Heart left ventricle (tissue), 16 donors: ENCODE results near the gene SNX30. TPM values are rescaled to one million over a fixed set of nuclear protein-coding genes. Genes with fewer than 3 reads are reported as not detected.

Experiments used
- ATAC-seq, 4 donors: fragments of 200-7000 bp; cut with Tn5 transposase; one replicate each; pipeline ENCODE4 v1.9.1; 2020 to 2022; ENCODE audit warnings: moderate library complexity in 4 of 4, mild to moderate bottlenecking in 3 of 4, moderate number of reproducible peaks in 1 of 4
- DNase-seq, 5 donors: peaks; one replicate each; pipeline ENCODE4 v3.0.0-alpha.2; 2020
- H3K27ac ChIP-seq, 12 donors: fragments of 200-600 bp; sonication (generic) in 4 of 12; one replicate each; pipeline versions ENCODE4 v1.5.0 to v1.8.0; 2016 to 2022; ENCODE audit warnings: mild to moderate bottlenecking in 2 of 12
- H3K27me3 ChIP-seq, 9 donors: fragments of 200-600 bp; sonication (generic) in 2 of 9; one replicate each; pipeline versions ENCODE4 v1.5.1 to v1.8.0; 2016 to 2022; ENCODE audit warnings: mild to moderate bottlenecking in 3 of 9
- H3K36me3 ChIP-seq, 9 donors: fragments of 200-600 bp; sonication (generic) in 2 of 9; one replicate each; pipeline versions ENCODE4 v1.5.0 to v1.8.0; 2018 to 2022; ENCODE audit warnings: mild to moderate bottlenecking in 2 of 9
- H3K4me1 ChIP-seq, 12 donors: fragments of 200-600 bp; sonication (generic) in 4 of 12; one replicate each; pipeline versions ENCODE4 v1.5.0 to v1.8.0; 2016 to 2022; ENCODE audit warnings: mild to moderate bottlenecking in 3 of 12
- H3K4me3 ChIP-seq, 12 donors: fragments of 200-600 bp; sonication (generic) in 4 of 12; one replicate each; pipeline versions ENCODE4 v1.5.0 to v1.8.0; 2017 to 2022; ENCODE audit warnings: mild to moderate bottlenecking in 9 of 12, moderate library complexity in 4 of 12
- H3K9me3 ChIP-seq, 12 donors: fragments of 200-600 bp; sonication (generic) in 4 of 12; one replicate each; pipeline versions ENCODE4 v1.5.0 to v1.8.0; 2016 to 2022; ENCODE audit warnings: mild to moderate bottlenecking in 1 of 12
- CTCF ChIP-seq, 12 donors: fragments of 200-600 bp; sonication (generic) in 4 of 12; IDR thresholded peaks; one replicate each; pipeline versions ENCODE4 v1.5.0 to v1.8.0; 2018 to 2022; ENCODE audit warnings: antibody characterized with exemption in 12 of 12, mild to moderate bottlenecking in 5 of 12
- POLR2A ChIP-seq, 2 donors: fragments of 450-650 bp; IDR thresholded peaks; one replicate each; pipeline ENCODE4 v1.6.1; 2017; ENCODE audit warnings: antibody characterized with exemption in 2 of 2, mild to moderate bottlenecking in 2 of 2, moderate library complexity in 2 of 2
- WGBS, 4 donors: extraction: QIAGEN DNeasy Blood & Tissue Kit in 2 of 4; methylation state at CpG; one replicate each; pipeline versions ENCODE4 v1.1.5 to v1.1.7; 2013 to 2018; 5-methylcytosine and 5-hydroxymethylcytosine counted together
- intact Hi-C, 10 donors: fragments of 100-400 bp; cut with DNase I; formaldehyde crosslinking; loops; one replicate each; pipeline versions ENCODE4 v1.11.1 to v1.14.2; 2022
- long read RNA-seq, 3 donors: library from polyadenylated mRNA; unstranded; transcript quantifications; one replicate each; pipeline ENCODE4 v2.0.0, GENCODE V29; 2020 to 2021
- polyA plus RNA-seq, 2 donors: library from polyadenylated mRNA; stranded (reverse); fragments of 200-250 nt; gene quantifications; one replicate each; pipeline ENCODE4 v1.2.3, GENCODE V29; 2013
- total RNA-seq, 9 donors: library from RNA; depleted of rRNA in 2 of 9; stranded (reverse); fragments of >200 nt in 2 of 9; fragmentation: NEBNext Ultra II Directional in 3 of 9; extraction: Animal tissue kit (Norgen Biotek cat#: 25700) in 3 of 9; gene quantifications; one replicate each; pipeline versions ENCODE4 v1.1.0 to v1.2.4, GENCODE V29; 2016 to 2023
- donor health status: ischemic (EF 13 %, LVEDD 7.1; RV severe dilation, severe dysfunction).
- donor health status: healthy with polysubstance abuse.
- donor health status: DM: no; HTN: yes; CAD: no.
- donor health status: DM: no; HTN: no; CAD: no.
- donor health status: ischemic (EF 25% LVEDD 6.9; RV normal size, moderate dysfunction).
- donor health status: ischemic (EF 25% LVEDD 5.7; RV mildly dilated, moderate dysfunction).
- donor health status: healthy.
- donor health status: DM: yes; HTN: yes; CAD: no.
- donor health status: ischemic (EF 35%, LVEDD 5.7; RV mildly dilated, moderate dysfunction).
- donor health status: nonischemic (EF 11% LVEDD 7.7; RV severe dilation, severe dysfunction).
- donor health status: DM: yes; HTN: yes; CAD: no.
- donor health status: PGD.
- donor health status: ischemic (EF 29% LVEDD 5.4; RV normal size, mild dysfunction).
- donor health status: nonischemic (EF 23%, LVEDD 6.1; RV moderate dilation, normal function).

The SNX30 gene, protein sequence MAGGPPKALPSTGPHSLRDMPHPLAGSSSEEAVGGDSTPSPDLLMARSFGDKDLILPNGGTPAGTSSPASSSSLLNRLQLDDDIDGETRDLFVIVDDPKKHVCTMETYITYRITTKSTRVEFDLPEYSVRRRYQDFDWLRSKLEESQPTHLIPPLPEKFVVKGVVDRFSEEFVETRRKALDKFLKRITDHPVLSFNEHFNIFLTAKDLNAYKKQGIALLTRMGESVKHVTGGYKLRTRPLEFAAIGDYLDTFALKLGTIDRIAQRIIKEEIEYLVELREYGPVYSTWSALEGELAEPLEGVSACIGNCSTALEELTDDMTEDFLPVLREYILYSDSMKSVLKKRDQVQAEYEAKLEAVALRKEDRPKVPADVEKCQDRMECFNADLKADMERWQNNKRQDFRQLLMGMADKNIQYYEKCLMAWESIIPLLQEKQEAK
- 10 to 100 TPM in 1 of 9 donors, 1 to 10 TPM in 8; 3.2 to 10.3 (median 4.1) TPM for total RNA-seq
- polyA plus RNA-seq: 1 to 10 TPM in 1 of 2 donors, under 1 TPM in 1; 0.95 to 3.0 TPM
- long read RNA-seq, donor 1, full-length matches to known transcripts: 2 of 3 reads
- long read RNA-seq, donor 1, partial matches to known transcripts: 0 of 3 reads
- long read RNA-seq, donor 1, other reads (novel, unspliced or antisense): 1 of 3 reads
- long read RNA-seq, donor 2, partial matches to known transcripts: 0 of 3 reads
- long read RNA-seq, donor 2, other reads (novel, unspliced or antisense): 3 of 3 reads
- long read RNA-seq, donor 3, full-length matches to known transcripts: 1 of 5 reads
- long read RNA-seq, donor 3, partial matches to known transcripts: 0 of 5 reads
- long read RNA-seq, donor 3, other reads (novel, unspliced or antisense): 4 of 5 reads

GRCh38 chr9:112750016-112750763 is at the start of gene SNX30:
Gene SNX30 (plus strand): TSS chr9:112750760. CDS start chr9:112751002, 242 bp downstream.
- Histone ChIP-seq H3K9me3 (no peaks in the 10 kb centered on the region), H3K36me3 (no peaks in the 10 kb centered on the region), H3K27me3 (no peaks in the 10 kb centered on the region), H3K27ac (peak within 1 kb of the TSS; percentile 60 to 95 (median 80)), H3K4me1 (peaks cover 0 to 60% (median 24%) of the 10 kb centered on the region in 12 donors), H3K4me3 (peak within 1 kb of the TSS; percentile 77 to 99 (median 96))
- WGBS, 4 donors: 6 to 11% (median 7%) methylated on average over 31 to 49 of the region's 49 CpGs
- TF ChIP-seq CTCF (IDR thresholded peaks at IDR 0.05): peak in 3 of 12 donors; percentile 19 to 34 (median 33)
- TF ChIP-seq POLR2A (IDR thresholded peaks at IDR 0.05): peak in 1 of 2 donors; percentile 83
- ATAC-seq (peak; percentile 95 to 97 (median 96)), DNase-seq (peak; percentile 91 to 94 (median 92))
- intact Hi-C loops: loop anchor here in 3 of 10 donors (2.0 to 10.0 kb wide), 4 partner anchors 31 to 75 kb away; partner anchors contain the start of gene INIP (in 2 of the 3)

DNA sequence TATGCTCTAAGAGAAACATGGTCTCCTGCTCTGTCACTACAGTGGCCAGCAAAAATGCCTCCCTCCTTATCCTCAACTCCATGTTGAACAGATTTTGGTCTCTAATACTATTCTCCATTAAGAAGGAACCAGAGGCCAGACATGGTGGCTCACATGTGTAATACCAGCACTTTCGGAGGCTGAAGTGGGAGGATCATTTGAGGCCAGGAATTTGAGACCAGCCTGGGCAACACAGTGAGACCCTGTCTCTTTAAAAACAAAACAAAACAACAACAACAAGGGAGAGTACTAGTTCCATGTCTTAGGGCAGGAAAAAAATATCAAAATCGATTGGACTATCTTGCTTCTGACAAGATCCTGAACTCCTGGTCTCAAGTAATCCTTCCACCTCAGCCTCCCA is 47.3 kb upstream of the SNX30 start:
- TF ChIP-seq POLR2A (IDR thresholded peaks at IDR 0.05): no peak
- intact Hi-C loops: loop anchor here in 7 of 10 donors (10.0 kb wide), 6 partner anchors 219 to 619 kb away; partner anchors contain the start of gene KIAA1958 (in 2 of the 7)
- Histone ChIP-seq H3K27ac (no peak overlapping the region), H3K4me1 (peaks cover 0 to 9% (median 0%) of the 10 kb centered on the region in 12 donors), H3K9me3 (no peaks in the 10 kb centered on the region), H3K4me3 (no peak overlapping the region), H3K27me3 (no peaks in the 10 kb centered on the region), H3K36me3 (peaks cover 0 to 54% (median 25%) of the 10 kb centered on the region in 9 donors)
- DNase-seq (no peak), ATAC-seq (no peak)
- WGBS, 4 donors: 81 to 93% (median 89%) methylated on average over 2 of the region's 2 CpGs

- Histone ChIP-seq H3K27me3 (no peaks in the 10 kb centered on the region), H3K9me3 (no peaks in the 10 kb centered on the region), H3K27ac (no peak overlapping the region), H3K36me3 (peaks cover 0 to 36% (median 14%) of the 10 kb centered on the region in 9 donors), H3K4me3 (no peak overlapping the region), H3K4me1 (peaks cover 0 to 10% (median 0%) of the 10 kb centered on the region in 12 donors)
- intact Hi-C loops: loop anchor here in 7 of 10 donors (5.0 to 10.0 kb wide), 7 partner anchors 221 to 621 kb away; partner anchors contain the start of gene KIAA1958 (in 2 of the 7)
- TF ChIP-seq POLR2A (IDR thresholded peaks at IDR 0.05): no peak
- peak in 8 of 12 donors; percentile 8 to 48 (median 36) for TF ChIP-seq CTCF (IDR thresholded peaks at IDR 0.05)
- ATAC-seq (peak; percentile 71 to 79 (median 76)), DNase-seq (no peak)
- 44 to 52% (median 49%) methylated on average over 6 of the region's 6 CpGs for WGBS, 4 donors
Observed at GRCh38 chr9:112705768-112706427, 44.7 kb upstream of the SNX30 start.
